ENCODE data around the gene MAOB. TPM values are rescaled to one million over a fixed set of nuclear protein-coding genes. Genes with fewer than 3 reads are reported as not detected.

Gene MAOB
- total and polyA plus RNA-seq, 10 of the 15 experiments (the other 5 are each of a cell fraction or from before 2014, with no cell fraction given): 0.21 TPM; not detected in 9

DNA sequence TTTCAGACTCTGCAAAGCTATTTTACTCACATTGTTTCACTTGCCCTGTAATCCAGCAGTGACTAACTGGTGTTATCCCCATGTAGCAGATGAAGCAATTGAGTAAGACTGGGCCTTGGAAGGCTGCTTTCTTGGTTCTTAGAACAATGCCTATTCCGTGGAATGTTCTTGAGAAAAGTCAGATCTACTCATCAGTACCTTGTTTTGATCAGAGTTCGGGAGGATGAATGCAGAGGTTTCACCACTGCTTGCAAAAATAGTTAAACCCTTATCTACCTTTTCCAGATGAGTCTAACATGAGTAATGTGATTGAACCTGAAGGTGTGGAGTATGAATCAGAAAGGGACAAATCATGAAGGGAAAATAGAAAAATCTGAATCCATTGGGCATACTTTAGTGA lies 1.8 kb downstream of the MAOB start (continued):
- TF ChIP-seq, protein P1, sequence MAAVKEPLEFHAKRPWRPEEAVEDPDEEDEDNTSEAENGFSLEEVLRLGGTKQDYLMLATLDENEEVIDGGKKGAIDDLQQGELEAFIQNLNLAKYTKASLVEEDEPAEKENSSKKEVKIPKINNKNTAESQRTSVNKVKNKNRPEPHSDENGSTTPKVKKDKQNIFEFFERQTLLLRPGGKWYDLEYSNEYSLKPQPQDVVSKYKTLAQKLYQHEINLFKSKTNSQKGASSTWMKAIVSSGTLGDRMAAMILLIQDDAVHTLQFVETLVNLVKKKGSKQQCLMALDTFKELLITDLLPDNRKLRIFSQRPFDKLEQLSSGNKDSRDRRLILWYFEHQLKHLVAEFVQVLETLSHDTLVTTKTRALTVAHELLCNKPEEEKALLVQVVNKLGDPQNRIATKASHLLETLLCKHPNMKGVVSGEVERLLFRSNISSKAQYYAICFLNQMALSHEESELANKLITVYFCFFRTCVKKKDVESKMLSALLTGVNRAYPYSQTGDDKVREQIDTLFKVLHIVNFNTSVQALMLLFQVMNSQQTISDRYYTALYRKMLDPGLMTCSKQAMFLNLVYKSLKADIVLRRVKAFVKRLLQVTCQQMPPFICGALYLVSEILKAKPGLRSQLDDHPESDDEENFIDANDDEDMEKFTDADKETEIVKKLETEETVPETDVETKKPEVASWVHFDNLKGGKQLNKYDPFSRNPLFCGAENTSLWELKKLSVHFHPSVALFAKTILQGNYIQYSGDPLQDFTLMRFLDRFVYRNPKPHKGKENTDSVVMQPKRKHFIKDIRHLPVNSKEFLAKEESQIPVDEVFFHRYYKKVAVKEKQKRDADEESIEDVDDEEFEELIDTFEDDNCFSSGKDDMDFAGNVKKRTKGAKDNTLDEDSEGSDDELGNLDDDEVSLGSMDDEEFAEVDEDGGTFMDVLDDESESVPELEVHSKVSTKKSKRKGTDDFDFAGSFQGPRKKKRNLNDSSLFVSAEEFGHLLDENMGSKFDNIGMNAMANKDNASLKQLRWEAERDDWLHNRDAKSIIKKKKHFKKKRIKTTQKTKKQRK (IDR thresholded peaks at IDR 0.05; ENCODE audit: low read depth, low read length): no peak

DNA sequence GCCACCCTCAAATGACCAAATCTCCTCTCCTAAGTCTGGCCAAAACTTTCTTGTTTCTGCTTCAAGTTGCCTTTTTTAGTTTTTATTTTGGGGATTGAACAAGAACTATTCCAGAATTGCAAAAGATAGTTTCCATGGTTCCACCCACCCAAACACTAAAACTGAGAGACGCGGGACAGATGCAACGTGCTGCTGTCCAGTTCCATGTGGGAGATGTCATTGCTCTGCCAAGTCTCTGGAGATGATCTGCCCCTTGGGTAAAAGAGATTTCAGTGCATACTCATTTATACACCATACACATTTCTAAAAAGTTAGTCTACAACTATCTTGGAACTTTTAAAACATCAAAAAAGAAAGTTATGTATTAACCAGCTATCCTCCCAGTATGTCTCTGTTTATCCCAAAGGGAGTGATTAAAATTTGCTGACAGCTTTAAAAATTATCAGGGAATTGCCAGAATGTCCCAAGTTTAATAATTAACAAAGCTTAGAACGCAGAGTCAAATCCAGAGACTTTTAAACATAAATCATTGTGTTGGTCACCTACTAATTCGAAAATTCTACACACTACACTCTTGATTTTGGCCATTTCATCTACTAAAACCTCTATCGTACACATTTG lies 3.2 kb downstream of the MAOB start:
- intact Hi-C loops (cut with micrococcal nuclease; ENCODE audit: unreplicated experiment): no loop called here
- H3K79me2 ChIP-seq (ENCODE audit: control insufficient read depth, insufficient read depth, low read length): no peaks in the 10 kb centered on the region
- ChIA-PET RAD21 (ENCODE audit: unreplicated experiment) (no interaction called here), CTCF (no interaction called here), SMC1A (ENCODE audit: uncharacterized antibody, unreplicated experiment) (no interaction called here), POLR2A (no interaction called here)
- no peaks in the 10 kb centered on the region; a peak in 1 of 4 replicates for H3K27me3 ChIP-seq (replicated peaks in 1 of 2; ENCODE audit: control insufficient read depth in 2 of 2, insufficient read depth in 2 of 2, low read length in 1 of 2)
- no peaks in the 10 kb centered on the region for H4K20me1 ChIP-seq (ENCODE audit: control insufficient read depth, insufficient read depth)
- H3K9ac ChIP-seq (ENCODE audit: control insufficient read depth, insufficient read depth, low read length): no peak overlapping the region
- BruUV-seq (replicated peaks): no TSS peak
- no peak for DNase-seq (ENCODE audit: low read depth, low spot score)
- FAIRE-seq: no peak
- H3K27ac ChIP-seq (ENCODE audit: control insufficient read depth, insufficient read depth): no peak overlapping the region
- no peak overlapping the region for H2AFZ ChIP-seq (ENCODE audit: control insufficient read depth, low read depth, low read length)
- H3K9me3 ChIP-seq (replicated peaks; ENCODE audit: control insufficient read depth, insufficient read depth, low read length): no peaks in the 10 kb centered on the region
- H3K4me3 ChIP-seq: no peak overlapping the region
- H3K4me1 ChIP-seq (ENCODE audit: control insufficient read depth, insufficient read depth, low read length): no peaks in the 10 kb centered on the region
- no peak for ATAC-seq
- 47% methylated on average over 6 of the region's 6 CpGs for WGBS (ENCODE audit: insufficient coverage, insufficient replicate concordance, low lambda C conversion rate, missing lambda C conversion rate)
- in situ Hi-C loops (cut with MboI): no loop called here
- no peak overlapping the region for H3K4me2 ChIP-seq (ENCODE audit: control insufficient read depth, insufficient read depth)
- H3K36me3 ChIP-seq (ENCODE audit: control insufficient read depth in 2 of 2, insufficient read depth in 2 of 2, low read length in 1 of 2): no peaks in the 10 kb centered on the region
- TF ChIP-seq ZNF274 (IDR thresholded peaks at IDR 0.05; ENCODE audit: insufficient read depth, insufficient read length) (no peak), EED (IDR thresholded peaks at IDR 0.05; ENCODE audit: low read depth) (no peak), STAT3 (IDR thresholded peaks at IDR 0.05; ENCODE audit: low read depth, low read length) (no peak), TBL1XR1 (IDR thresholded peaks at IDR 0.05; ENCODE audit: low read depth, low read length) (no peak), ZNF384 (IDR thresholded peaks at IDR 0.05; ENCODE audit: borderline replicate concordance, low read depth, low read length) (no peak), TCF7 (IDR thresholded peaks at IDR 0.05; ENCODE audit: borderline replicate concordance) (no peak), BHLHE40 (IDR thresholded peaks at IDR 0.05; ENCODE audit: borderline replicate concordance in 1 of 2, low read depth in 2 of 2, low read length in 1 of 2) (no peak), ZSCAN29 (IDR thresholded peaks at IDR 0.05) (no peak), WRNIP1 (IDR thresholded peaks at IDR 0.05; ENCODE audit: borderline replicate concordance, low read depth, low read length) (no peak), SRF (IDR thresholded peaks at IDR 0.05; ENCODE audit: low read depth in 2 of 2, low read length in 2 of 2) (no peak), IKZF2 (IDR thresholded peaks at IDR 0.05) (no peak), CBX3 (IDR thresholded peaks at IDR 0.05; ENCODE audit: borderline replicate concordance, low read depth) (no peak)
- TF ChIP-seq, protein P2, sequence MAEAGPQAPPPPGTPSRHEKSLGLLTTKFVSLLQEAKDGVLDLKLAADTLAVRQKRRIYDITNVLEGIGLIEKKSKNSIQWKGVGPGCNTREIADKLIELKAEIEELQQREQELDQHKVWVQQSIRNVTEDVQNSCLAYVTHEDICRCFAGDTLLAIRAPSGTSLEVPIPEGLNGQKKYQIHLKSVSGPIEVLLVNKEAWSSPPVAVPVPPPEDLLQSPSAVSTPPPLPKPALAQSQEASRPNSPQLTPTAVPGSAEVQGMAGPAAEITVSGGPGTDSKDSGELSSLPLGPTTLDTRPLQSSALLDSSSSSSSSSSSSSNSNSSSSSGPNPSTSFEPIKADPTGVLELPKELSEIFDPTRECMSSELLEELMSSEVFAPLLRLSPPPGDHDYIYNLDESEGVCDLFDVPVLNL (IDR thresholded peaks at IDR 0.05; ENCODE audit: low read depth, low read length): no peak
- TF ChIP-seq, protein P3, sequence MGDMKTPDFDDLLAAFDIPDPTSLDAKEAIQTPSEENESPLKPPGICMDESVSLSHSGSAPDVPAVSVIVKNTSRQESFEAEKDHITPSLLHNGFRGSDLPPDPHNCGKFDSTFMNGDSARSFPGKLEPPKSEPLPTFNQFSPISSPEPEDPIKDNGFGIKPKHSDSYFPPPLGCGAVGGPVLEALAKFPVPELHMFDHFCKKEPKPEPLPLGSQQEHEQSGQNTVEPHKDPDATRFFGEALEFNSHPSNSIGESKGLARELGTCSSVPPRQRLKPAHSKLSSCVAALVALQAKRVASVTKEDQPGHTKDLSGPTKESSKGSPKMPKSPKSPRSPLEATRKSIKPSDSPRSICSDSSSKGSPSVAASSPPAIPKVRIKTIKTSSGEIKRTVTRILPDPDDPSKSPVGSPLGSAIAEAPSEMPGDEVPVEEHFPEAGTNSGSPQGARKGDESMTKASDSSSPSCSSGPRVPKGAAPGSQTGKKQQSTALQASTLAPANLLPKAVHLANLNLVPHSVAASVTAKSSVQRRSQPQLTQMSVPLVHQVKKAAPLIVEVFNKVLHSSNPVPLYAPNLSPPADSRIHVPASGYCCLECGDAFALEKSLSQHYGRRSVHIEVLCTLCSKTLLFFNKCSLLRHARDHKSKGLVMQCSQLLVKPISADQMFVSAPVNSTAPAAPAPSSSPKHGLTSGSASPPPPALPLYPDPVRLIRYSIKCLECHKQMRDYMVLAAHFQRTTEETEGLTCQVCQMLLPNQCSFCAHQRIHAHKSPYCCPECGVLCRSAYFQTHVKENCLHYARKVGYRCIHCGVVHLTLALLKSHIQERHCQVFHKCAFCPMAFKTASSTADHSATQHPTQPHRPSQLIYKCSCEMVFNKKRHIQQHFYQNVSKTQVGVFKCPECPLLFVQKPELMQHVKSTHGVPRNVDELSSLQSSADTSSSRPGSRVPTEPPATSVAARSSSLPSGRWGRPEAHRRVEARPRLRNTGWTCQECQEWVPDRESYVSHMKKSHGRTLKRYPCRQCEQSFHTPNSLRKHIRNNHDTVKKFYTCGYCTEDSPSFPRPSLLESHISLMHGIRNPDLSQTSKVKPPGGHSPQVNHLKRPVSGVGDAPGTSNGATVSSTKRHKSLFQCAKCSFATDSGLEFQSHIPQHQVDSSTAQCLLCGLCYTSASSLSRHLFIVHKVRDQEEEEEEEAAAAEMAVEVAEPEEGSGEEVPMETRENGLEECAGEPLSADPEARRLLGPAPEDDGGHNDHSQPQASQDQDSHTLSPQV (IDR thresholded peaks at IDR 0.05): no peak
